C4-2B (cell line): ENCODE measurements around the gene DDX42.
"Not testable (repeated sequence)": the region's sequence is repeated elsewhere in the genome, so short reads cannot be mapped to it uniquely, and the experiment has no call there.

ENCODE experiments used
- ZFX ChIP-seq: fragments of 450-650 bp; IDR thresholded peaks from 2 replicates; pipeline ENCODE4 v1.6.1; 2017
- TF ChIP-seq, protein P1 (sequence below): fragments of 450-650 bp; conservative IDR thresholded peaks from 2 replicates; pipeline ENCODE4 v1.5.1; 2017; ENCODE audit warnings: mild to moderate bottlenecking

DNA sequence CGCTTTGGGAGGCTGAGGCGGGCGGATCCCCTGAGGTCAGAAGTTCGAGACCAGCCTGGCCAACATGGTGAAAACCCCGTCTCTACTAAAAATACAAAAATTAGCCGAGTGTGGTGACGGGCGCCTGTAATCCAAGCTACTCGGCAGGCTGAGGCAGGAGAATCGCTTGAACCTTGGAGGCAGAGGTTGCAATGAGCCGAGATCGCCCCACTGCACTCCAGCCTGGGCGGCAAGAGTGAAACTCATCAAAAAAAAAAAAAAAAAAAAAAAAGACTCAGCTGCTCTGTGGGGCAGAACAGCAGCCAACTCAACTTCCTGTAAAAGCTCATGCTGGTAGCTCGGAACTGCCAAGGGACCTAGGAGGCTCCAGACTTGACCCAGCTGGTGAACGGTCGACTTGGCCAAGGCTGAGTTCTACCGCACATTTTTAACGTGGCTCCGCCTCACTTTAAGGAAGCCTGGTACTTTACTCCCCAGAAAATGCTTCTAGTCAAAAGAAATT is 69.5 kb downstream of the DDX42 start:
- TF ChIP-seq, protein P1, sequence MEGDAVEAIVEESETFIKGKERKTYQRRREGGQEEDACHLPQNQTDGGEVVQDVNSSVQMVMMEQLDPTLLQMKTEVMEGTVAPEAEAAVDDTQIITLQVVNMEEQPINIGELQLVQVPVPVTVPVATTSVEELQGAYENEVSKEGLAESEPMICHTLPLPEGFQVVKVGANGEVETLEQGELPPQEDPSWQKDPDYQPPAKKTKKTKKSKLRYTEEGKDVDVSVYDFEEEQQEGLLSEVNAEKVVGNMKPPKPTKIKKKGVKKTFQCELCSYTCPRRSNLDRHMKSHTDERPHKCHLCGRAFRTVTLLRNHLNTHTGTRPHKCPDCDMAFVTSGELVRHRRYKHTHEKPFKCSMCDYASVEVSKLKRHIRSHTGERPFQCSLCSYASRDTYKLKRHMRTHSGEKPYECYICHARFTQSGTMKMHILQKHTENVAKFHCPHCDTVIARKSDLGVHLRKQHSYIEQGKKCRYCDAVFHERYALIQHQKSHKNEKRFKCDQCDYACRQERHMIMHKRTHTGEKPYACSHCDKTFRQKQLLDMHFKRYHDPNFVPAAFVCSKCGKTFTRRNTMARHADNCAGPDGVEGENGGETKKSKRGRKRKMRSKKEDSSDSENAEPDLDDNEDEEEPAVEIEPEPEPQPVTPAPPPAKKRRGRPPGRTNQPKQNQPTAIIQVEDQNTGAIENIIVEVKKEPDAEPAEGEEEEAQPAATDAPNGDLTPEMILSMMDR: not testable (repeated sequence)
- TF ChIP-seq ZFX: not testable (repeated sequence)
